Renal cortex interstitium (tissue), 11 donors: Measurements from ENCODE around the gene METTL13. TPM values are rescaled to one million over a fixed set of nuclear protein-coding genes. Genes with fewer than 3 reads are reported as not detected.
"Not testable (repeated sequence)": the region's sequence is repeated elsewhere in the genome, so short reads cannot be mapped to it uniquely, and the experiment has no call there.

Experiments
- DNase-seq, 11 donors: peaks; one replicate each; pipeline ENCODE4 v3.0.0-alpha.2; 2013; ENCODE audit warnings: low read depth in 9 of 11, low spot score in 4 of 11; ENCODE audit errors: extremely low read depth in 1 of 11
- polyA plus RNA-seq, 3 donors: library from polyadenylated mRNA; unstranded; fragments of 120-200 nt; gene quantifications; one replicate each; pipeline ENCODE4 v1.2.1, GENCODE V29; 2013; ENCODE audit not compliant: insufficient read length in 3 of 3

Gene METTL13
- polyA plus RNA-seq, 3 donors, result 36.0 to 40.9 (median 38.9) TPM

DNA sequence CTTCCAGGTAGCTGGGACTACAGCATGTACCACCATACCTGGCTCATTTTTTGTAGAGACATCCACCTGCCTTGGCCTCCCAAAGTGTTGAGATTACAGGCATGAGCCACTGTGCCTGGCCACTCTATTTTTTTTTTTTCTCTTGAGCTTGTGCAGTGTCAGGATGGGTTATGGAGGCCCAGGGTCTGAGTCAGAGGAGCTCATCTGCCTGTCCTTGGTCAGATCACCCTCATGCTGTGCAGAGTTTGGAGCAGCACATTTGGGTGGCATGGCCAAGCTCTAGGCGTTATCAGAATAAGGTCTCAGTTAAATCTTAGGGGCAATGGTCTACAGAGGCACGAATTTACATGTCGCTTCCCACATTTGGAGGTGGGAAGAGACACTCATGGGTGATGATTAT, 16.9 kb downstream of the METTL13 start:
- no peak for DNase-seq

DNA sequence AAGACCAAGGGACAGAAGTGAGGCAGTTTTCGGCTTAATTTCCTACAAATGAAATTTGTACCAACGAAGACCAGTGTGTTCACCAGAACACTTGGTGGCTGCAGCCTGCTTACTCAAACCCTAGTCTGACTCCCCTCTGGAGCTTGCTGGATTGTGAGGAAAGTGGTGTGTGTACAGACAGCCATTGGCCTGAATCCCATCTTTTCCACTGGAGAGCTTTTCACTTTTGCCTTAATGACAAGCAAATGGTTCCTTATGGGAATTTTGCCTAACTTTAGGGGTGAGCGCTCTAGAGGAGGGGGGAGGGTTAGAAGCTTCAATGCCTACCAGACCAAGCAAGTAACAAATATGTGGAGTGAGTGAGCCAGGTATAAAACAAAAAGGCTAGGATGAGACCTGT, 17.3 kb downstream of the METTL13 start:
- no peak for DNase-seq

DNA sequence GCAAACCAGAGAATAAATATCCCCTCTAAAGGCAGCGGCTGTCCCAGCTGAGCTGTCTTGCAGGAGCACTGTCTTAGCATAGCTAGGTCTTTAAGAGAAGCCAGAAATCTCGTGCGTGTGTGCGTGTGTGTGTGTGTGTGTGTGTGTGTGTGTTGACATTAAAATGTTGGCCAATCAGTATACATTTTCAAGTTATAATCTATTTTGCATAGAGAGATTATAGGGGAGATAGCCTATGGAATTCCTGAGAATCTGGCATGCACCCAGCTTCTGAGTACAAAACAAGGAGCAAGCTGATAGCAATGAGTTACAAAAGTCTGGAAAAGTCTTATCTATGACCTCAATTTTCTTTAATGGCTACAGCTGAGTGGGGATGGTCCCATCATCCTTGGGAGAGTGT, 17.7 kb downstream of the METTL13 start:
- DNase-seq, result peak in 2 of 11 donors; percentile 6 to 14

DNA sequence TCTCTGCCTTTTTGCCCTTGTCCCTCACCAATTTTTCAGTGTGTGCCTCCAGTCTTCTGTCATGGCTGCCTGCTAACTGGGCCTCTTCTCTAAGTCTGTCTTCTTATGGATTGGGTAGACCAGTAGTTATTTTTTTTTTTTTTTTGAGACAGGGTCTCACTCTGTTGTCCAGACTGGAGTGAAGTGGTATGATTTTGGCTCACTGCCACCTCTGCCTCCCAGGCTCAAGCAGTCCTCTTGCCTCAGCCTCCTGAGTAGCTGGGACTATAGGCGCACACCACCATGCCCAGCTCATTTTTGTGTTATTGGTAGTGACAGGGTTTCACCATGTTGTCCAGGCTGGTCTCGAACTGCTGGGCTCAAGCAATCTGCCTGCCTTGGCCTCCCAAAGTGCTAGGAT, 18.2 kb downstream of the METTL13 start:
- not testable (repeated sequence) for DNase-seq

DNA sequence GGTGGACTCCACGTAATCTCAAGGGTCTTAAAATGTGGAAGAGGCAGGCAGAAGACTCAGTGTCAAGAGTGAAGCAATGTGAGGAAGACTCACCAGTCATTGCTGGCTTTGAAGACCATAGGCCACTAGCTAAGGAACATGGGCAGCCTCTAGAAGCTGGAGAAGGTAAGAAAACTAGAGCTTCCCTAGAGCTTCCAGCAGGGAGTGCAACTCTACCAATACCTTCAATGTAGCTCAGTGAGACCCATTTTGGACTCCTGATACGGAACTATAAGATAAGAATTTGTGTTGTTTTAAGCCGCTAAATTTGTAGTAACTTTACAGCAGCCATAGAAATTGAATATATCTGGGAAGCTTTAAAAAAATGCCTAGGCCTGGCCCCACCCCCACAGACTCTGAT, 18.9 kb downstream of the METTL13 start:
- DNase-seq, result no peak

DNA sequence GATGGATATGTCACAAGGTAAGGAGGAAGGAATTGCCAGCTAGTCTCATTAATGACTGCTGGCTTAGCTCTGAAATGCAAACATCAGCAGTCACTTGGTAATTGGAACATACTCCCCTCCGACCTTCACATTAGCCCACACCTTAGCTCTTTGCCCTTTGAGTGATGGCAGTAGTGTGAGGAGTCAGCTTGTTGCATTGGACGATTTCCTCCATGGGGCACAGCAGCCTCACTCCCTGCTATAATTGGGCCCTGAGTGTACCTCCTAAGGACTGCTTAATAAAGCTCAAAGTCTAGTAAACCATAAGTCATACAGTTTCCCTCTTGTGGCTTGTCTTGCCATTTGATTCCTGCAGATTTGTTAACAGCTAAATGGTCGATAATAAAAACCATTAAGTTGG, 19.4 kb downstream of the METTL13 start:
- no peak for DNase-seq

DNA sequence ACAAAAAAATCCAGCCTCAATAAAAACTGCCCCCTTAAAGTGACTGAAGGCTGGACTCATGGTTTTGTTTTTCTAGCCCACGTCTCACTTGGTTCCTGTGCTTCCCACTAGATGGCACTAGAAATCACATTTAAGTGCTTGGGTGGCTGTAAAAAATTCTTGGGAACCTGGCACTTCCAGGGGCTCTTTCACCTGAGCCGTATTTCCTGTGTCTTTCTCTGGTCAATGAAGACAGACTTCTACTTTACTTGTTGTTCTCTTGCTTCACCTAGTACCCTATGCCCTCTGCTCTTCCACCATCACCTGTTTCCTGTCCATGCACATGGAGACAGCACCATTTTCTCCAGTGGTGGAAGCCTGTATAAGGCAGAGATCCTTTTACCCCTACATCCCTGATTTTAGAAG, 20.0 kb downstream of the METTL13 start:
- DNase-seq, result peak in 8 of 11 donors; percentile 22 to 67 (median 36)

DNA sequence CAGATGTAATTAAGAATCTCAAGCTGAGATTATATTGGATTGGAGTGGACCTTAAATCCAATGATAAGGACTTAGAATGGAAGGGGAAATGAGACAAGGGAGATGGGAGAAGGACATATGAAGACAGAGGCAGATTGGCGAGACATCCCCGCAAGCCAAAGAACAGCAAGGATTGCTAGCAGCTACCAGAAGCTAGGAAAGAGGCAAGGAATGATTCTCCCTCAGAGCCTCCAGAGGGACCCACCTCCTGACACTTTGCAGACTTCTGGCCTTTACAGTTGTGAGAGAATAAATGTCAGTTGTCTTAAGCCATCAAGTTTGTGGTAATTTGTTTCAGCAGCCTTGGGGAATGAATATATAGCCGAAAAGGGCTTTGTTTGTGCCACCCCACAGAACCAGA, 20.7 kb downstream of the METTL13 start:
- no peak for DNase-seq

DNA sequence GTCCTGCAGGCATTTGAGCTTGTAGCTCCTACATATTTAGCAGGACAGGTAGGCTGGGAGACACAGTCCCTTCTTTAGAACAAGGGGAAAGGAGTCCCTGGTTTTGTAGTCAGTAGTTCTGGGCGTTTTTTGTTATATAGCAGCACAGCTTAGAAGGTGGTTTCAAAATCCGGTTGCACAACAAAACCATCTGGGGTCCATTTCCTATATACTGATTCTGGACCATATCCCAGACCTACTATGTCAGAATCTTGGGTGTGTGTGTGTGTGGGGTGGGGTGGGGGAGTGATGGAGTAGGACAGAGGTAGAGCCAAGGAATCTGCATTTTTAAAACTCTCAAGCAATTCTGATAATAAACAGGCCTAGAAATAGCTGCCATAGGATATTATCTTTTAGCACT, 21.6 kb downstream of the METTL13 start:
- no peak for DNase-seq

DNA sequence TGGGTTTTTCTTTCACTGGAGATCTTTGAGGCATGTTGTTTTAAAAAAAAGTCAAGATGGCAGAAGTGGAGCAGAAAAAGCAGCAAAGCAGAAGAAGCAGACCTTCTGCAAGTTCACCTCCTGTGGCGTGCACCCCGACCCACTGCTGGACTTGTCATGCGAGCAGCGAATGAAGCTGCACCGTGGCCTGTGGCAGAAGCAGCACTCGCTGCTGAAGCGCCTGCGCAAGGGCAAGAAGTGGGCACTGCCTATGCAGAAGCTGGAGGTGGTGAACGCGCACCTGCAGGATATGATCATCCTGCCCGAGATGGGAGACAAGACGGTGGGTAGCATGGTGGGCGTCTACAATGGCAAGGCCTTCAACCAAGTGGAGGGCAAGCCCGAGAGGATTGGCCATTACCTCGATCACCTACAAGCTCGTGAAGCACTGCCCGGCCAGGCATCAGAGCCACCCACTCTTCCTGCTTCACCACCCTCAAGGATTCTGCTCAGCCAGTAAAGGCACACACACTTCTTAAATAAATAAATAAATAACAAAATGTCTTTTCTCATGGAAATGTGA, 22.1 kb downstream of the METTL13 start:
- no peak for DNase-seq

DNA sequence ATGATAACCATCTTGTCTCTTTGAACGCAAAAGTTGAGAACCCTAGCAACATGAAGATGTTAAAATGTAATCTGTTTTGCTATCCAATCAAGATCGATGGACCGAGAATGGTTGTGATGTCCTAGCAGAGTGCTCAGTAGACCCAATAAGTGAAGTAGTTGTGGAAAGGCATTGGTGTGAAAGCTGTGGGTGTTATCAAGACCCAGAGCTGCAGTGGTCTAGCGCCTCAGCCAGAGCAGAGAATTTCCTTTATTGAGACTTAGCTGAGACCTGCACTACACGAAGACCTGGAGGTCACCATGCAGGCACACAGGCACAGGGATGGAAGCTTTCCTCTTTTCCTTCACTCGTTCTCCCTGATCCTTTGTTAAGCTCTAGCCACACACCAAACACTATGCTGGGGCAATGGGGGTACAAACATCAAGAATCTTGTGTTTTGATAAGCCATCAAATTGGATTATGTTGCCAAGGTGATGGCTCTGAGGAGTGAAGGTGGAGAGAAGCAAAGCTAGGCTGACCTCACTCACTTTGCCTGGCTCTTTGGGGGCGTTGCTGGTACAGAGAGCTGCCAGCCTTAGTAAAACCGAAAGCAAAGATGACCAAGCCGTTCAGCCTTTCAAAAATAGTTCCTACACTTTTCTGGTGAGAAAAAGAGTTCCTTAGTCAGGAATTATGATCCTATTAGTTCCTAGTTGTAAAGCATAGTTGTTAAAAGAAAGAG, 24.1 kb downstream of the METTL13 start:
- DNase-seq, result no peak

DNA sequence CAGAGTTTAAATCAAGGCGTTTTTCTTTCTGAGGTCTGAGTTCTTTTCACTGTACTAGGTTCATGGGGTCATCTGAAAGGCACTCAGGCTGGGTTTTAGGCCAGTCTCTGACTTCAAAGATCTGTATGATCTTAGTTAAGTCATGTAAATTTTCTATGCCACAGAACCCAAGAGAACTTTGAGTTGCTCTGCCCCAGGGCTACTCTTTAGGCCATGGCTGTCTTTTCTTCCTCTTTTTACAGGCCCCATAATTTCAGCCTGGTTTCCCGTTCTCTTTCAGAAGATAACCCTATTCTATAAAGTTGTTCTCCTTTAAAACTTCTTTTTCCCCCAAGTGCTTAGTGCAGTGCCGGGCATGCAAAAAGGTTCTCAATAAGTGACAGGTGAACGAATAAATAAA, 26.1 kb downstream of the METTL13 start:
- DNase-seq, result no peak

DNA sequence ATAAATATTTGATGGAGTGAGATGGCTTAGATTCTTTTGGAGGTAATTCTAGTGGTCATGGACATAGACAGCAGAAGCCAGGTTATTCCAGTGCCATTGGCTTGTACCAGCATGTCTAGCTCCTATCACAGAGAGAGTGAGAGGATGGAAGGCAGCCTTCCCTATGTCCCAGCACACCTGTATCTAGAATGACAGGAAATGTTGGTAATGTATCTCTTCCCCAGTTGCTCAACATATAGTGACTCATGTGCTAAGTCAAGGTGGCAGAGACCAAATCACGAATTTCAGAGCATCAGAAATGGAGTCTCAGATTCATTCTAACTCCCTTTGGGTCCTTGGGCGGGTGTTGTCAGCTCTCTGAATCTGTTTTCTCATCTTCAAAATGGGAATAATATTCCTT, 28.4 kb downstream of the METTL13 start:
- DNase-seq, result no peak

DNA sequence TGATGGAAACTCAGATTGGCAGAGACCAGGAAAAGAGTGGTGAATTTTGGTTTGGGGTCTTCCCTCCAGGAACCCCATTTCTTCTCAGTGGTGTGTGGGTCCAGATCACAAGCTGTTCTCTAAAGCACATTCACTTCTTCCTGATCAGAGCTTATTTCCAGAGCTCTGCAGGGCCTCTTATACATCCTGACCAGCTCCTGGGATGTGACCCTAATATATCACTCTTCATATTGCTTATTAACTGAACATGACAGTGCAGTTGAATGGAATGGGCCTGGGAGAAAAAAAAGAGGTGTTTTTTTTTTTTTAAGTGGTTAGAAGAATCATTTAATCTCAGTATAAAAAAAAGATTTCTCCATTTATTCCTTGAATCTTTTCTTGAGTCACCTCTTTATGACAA, 30.2 kb downstream of the METTL13 start:
- no peak for DNase-seq

DNA sequence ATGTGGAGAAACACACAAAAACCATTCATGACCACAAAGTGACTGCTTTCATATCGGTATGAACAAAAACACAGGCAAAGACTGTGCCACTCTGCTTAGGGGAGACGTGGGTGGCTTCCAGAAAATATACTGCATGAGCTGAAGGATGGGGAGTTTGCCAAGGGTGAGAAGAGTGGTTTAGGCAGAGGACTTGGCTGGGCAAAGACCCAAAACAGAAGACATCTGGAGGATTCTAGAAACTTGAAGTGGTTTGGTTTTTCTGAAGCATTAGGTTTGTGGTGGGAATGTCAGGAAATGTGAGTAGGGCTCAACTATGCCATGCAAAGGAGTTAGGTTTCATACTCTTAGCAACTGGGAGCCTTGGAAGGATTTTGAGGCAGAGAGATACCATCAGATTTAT, 33.2 kb downstream of the METTL13 start:
- DNase-seq, result no peak

DNA sequence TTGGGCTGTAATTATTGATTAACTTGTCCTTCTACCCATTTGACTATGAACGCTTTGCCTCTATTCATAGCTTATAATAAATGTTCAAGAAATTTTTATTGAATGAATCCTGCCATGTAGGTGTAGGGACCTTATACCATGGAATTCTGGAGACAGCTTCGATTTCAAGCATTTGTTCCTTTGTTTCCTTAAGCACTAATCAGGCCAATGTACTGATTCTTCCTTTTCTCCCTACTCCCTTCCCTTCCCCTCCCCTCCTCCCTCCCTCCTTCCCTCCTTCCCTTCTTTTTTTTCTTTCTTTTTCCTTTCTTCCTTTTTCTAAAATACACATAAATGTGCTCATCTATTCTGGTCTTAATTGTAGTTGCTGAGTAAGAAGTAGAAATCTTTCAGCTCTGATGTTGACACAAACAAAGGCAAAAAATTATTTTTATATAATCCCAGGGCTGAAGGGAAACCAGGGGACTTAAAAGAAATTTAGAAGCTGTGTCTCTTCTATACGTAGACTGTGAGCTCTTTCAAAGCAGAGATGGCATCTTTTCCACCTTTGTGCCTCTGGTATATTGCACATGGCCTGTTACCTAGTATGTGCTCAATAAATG, 34.9 kb downstream of the METTL13 start:
- no peak for DNase-seq

DNA sequence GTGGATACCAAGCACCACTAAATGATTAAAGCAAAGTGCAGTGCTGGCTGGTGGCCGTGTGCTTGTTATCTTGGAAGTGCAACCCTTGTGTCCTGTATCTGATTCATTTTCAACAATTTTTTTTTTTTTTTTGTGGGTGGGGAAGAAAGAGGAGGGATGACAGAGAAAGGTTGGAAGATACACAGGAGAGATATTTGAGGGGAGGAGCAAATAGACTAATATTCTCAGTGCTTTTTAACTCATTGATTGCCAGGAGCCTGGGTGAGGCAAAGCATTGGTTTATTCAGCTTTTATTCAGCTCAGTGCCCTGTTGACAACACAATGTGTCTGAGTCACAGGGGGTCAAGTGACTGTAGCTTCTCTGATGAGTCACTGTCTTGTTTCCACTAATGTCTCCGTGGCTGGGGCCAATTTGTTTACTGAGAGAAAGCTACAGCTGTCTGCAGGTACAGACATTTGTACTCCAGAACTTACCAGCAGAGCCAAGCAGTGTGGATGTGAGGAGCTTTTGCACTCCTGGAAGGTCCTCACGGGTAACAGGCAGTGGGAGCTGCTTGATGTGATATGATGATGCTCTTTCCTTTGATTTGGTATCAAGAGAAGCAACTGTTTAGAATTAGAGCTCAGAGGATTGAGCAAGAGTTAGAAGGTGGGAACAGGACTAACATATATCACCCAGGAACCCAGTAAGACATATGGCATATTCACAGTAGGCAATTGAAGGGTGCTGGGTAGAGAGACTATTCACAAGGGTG, 36.2 kb downstream of the METTL13 start:
- DNase-seq, result no peak

DNA sequence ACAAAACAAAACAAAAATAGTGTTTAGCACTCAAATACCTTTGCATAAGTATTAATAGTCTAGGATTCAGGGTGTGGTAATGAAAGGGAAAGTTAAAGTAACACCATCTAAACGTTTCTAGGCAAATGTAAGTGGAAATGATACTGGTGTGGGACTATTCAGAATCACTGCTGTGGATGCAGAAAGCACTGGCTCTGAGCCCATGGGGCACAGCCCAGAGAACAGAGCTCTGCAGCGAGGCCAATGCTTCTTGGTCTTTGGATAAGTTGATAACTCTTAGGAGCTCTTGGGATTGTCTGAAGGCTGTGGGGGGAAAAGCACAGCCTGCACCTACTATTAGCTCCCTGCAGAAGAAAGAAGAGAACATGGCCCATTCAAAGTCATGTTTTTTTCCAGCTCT, 38.5 kb downstream of the METTL13 start:
- no peak for DNase-seq

DNA sequence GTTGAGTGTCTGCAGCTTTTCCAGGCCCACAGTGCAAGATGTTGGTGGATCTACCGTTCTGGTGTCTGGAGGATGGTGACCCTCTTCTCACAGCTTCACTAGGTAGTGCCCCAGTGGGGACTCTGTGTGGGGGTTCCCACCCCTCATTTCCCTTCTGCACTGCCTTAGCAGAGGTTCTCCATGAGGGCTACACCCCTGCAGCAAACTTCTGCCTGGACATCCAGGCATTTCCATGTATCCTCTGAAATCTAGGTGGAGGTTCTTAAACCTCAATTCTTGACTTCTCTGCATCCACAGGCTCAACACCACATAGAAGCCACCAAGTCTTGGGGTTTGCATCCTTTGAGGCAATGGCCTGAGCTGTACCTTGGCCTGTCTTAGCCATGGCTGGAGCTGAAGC, 45.5 kb downstream of the METTL13 start:
- DNase-seq, result no peak

DNA sequence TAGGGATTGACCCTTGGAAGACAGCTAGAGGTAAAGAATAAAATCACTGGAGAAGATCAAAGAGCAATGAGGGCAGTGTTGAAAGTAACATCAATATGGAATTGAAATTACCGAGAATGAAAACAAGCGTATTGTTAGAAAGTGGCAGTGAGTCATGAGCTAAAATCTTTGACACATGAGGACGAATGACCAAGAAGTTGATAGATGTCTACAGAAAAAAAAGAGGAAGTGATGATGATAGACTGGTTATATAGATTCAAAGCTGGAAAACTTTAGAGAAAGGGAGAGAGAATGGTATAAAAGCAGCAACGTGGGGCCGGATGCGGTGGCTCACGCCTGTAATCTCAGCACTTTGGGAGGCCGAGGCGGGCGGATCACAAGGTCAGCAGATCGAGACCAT, 47.3 kb downstream of the METTL13 start:
- no peak for DNase-seq
